Activated T-cell treated with anti-CD3 and anti-CD28 coated beads, Interleukin-2, amount 50 U/mL, for 4 hours (primary cell): ENCODE measurements around the gene DHX57. TPM values are rescaled to one million over a fixed set of nuclear protein-coding genes. Genes with fewer than 3 reads are reported as not detected.

Experiments used
- ATAC-seq, 2 donors: fragments of 200-7000 bp; cut with Tn5 transposase; one replicate each; pipeline ENCODE4 v1.10.0; 2021
- DNase-seq: peaks from one replicate; pipeline ENCODE4 v3.0.0-alpha.2; 2020
- H3K27me3 Mint-ChIP-seq: one replicate; pipeline ENCODE4 v1.8.0; 2021; ENCODE audit warnings: low read depth, mixed read lengths
- H3K36me3 Mint-ChIP-seq: one replicate; pipeline ENCODE4 v1.8.0; 2022; ENCODE audit warnings: mixed read lengths; ENCODE audit not compliant: insufficient read depth
- H3K4me1 Mint-ChIP-seq: one replicate; pipeline ENCODE4 v1.8.0; 2021; ENCODE audit warnings: low read depth, mixed read lengths
- H3K4me3 Mint-ChIP-seq: one replicate; pipeline ENCODE4 v1.8.0; 2021; ENCODE audit warnings: mild to moderate bottlenecking, moderate library complexity, mixed read lengths
- H3K9me3 Mint-ChIP-seq: one replicate; pipeline ENCODE4 v1.8.0; 2021; ENCODE audit warnings: mixed read lengths
- total RNA-seq, 3 donors: library from RNA; stranded (reverse); gene quantifications; one replicate each; pipeline ENCODE4 v1.2.1, GENCODE V29; 2021

The DHX57 gene
- total RNA-seq, 3 donors from 2014 or later = 20.2 to 21.6 (median 21.3) TPM

DNA sequence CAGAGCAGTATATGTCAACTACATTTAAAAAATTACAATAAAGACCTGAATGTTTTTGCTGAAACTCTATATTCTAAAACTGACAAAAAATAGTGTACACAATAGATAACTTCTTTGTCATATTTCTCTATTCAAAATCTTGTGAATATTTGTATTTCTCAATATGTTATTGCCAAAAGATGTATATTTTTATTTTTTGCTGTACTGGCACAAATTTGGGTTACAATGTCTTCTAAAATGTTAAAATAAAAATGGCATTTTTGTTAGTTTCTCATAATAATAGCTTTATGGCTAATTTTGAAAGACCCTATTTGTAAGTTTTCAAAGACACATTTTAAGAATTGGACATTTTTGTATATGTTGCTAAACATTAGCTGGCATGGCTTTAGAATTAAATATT lies 13.3 kb upstream of the DHX57 start:
- Mint-ChIP-seq H3K36me3 (no peaks in the 10 kb centered on the region), H3K27me3 (no peaks in the 10 kb centered on the region), H3K9me3 (no peaks in the 10 kb centered on the region), H3K4me3 (no peak overlapping the region), H3K4me1 (no peaks in the 10 kb centered on the region)
- DNase-seq (no peak), ATAC-seq (no peak)

DNA sequence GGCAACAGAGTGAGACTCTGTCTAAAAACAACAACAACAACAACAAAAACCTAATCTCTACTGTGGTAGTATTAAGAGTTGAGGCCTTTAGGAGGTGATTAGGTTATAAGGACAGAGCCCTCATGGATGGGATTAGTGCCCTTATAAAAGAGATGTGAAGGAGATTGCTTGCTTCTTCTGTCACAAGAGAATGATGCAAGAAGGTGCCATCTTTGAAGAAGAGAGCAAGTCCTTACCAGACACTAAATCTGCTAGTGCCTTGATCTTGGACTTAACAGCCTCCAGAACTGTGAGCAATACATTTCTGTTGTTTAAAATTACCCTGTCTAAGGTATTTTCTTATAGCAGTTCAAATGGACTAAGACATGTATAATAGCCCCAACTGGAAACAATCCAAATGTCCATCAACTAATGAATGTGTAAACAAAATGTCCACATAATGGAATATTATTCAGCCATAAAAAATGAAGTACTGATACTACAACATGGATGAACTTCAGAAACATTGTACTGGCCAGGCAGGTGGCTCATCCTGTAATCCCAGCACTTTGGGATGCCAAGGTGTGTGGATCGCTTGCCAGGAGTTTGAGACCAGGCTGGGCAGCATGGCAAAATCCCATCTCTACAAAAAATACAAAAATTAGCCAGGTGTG lies 12.3 kb upstream of the DHX57 start:
- Mint-ChIP-seq H3K4me3 (no peak overlapping the region), H3K4me1 (no peaks in the 10 kb centered on the region), H3K27me3 (no peaks in the 10 kb centered on the region), H3K9me3 (no peaks in the 10 kb centered on the region), H3K36me3 (peaks cover 1% of the 10 kb centered on the region)
- ATAC-seq = no peak
- no peak for DNase-seq

DNA sequence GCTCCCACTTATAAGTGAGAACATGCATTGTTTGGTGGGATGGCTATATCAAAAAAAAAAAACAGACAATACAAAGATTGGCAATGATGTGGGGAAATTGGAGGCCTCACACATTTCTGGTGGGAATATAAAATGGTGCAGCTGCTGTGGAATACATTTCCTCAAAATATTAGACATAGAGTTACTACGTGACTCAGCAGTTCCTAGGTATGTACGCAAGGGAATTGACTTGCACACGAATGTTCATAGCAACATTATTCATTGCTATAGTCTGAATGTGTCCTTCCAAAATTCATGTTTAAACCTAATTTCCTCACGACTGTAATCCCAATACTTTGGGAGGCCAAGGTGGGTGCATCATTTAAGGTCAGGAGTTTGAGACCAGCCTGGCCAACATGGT lies 11.6 kb upstream of the DHX57 start:
- ATAC-seq (no peak), DNase-seq (no peak)
- no peaks in the 10 kb centered on the region for H3K27me3 Mint-ChIP-seq
- no peaks in the 10 kb centered on the region for H3K4me1 Mint-ChIP-seq
- H3K9me3 Mint-ChIP-seq = no peaks in the 10 kb centered on the region
- no peak overlapping the region for H3K4me3 Mint-ChIP-seq
- peaks cover 3% of the 10 kb centered on the region for H3K36me3 Mint-ChIP-seq

DNA sequence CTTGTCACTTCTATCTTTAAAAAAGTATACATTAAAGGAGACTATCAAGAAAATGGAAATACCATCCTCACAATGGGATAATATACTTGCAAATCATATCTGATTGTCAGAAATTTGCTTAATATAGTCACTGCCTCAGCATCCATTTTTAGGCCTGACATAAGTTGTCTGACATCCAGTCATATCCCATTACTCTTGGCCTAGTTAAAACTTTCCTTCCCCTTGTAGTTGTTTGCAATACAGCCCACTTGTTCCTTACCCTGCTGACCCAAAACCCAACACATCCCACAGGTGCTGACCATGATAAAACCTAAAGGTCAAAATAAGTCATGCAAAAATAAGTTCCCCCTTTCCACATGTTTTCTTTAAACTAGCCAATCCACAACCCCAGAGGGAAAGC lies 10.3 kb upstream of the DHX57 start:
- Mint-ChIP-seq H3K36me3 (peaks cover 5% of the 10 kb centered on the region), H3K9me3 (no peaks in the 10 kb centered on the region), H3K4me1 (no peaks in the 10 kb centered on the region), H3K27me3 (no peaks in the 10 kb centered on the region), H3K4me3 (no peak overlapping the region)
- no peak for ATAC-seq
- no peak for DNase-seq

DNA sequence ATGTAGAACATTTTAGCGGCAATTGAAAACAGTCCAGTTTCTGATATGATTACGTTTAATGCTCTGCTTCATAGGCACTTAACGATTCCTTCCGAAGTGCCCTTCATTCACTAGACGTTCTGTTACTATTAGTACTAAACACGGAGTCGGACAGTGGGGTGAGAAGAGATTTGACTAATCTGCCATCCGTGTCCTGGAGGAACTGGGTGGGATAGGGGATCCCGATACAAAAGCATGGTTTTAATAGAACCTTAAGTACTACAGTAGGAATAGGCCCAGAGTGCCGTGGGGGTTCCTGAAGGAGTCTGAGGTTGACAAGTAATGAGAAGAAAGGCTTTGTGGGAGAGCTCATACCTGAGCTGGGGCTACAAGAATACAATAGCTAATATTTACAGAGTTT lies 673 bp upstream of the DHX57 start:
- Mint-ChIP-seq H3K4me3 (peak overlapping the region; percentile 96), H3K36me3 (peaks cover 13% of the 10 kb centered on the region), H3K27me3 (no peaks in the 10 kb centered on the region), H3K4me1 (peaks cover 26% of the 10 kb centered on the region), H3K9me3 (peaks cover 10% of the 10 kb centered on the region)
- no peak for DNase-seq
- no peak for ATAC-seq

DNA sequence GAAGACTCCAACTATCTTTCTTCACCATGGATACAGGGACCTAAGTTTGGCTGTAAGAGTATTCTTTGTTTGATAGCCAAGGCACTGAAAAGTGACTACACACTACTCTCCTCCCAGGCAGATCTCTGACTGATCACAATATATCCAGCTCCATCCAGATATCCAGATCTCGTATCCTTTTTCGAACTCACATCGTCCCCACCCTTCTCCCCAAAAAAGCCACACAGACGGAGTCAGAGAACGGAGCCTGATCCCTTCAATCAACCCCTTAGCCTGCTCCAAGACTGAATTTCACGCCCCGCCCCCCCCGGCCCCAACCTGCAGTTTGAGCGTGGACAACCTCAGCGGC lies 533 bp downstream of the DHX57 start:
- peak overlapping the region; percentile 96 for H3K4me3 Mint-ChIP-seq
- H3K36me3 Mint-ChIP-seq = peaks cover 13% of the 10 kb centered on the region
- ATAC-seq (no peak), DNase-seq (no peak)
- peaks cover 26% of the 10 kb centered on the region for H3K4me1 Mint-ChIP-seq
- H3K9me3 Mint-ChIP-seq = peaks cover 15% of the 10 kb centered on the region
- no peaks in the 10 kb centered on the region for H3K27me3 Mint-ChIP-seq

DNA sequence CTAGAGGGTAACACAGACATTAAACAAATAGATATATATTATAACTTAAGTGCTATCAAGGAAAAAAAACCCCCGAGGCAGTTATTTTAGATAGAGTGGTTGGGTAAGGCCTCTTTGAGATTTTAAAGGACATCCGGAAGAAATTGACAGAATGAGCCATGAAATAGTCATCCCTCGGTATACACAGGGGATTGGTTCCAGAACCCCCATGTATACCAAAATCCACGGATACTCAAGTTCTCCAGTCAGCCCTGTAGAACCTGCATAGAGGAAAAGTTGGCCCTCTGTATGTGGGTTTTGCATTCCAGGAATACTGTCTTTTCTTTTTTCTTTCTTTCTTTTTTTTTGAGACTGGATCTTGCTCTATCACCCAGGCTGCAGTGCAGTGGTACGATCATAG lies 2.0 kb downstream of the DHX57 start:
- H3K4me1 Mint-ChIP-seq = peaks cover 29% of the 10 kb centered on the region
- peak overlapping the region; percentile 96 for H3K4me3 Mint-ChIP-seq
- H3K9me3 Mint-ChIP-seq = peaks cover 27% of the 10 kb centered on the region
- DNase-seq = no peak
- no peak for ATAC-seq
- H3K27me3 Mint-ChIP-seq = no peaks in the 10 kb centered on the region
- H3K36me3 Mint-ChIP-seq = peaks cover 23% of the 10 kb centered on the region

DNA sequence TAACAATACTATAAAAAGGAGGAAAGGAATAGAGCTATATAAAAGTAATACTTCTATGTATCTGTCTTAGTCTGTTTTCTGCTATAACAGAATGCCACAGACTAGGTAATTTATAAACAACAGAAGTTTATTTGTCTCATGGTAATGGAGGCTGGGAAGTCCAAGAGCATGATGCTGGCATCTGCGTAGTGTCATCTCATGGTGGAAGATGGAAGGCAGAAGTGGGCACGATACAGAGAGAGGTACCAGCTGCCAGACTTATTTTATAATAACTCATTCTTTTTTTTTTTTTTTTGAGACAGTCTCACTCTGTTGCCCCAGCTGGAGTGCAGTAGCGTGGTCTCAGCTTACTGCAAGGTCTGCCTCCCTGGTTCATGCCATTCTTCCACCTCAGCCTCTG lies 4.3 kb downstream of the DHX57 start:
- peaks cover 27% of the 10 kb centered on the region for H3K9me3 Mint-ChIP-seq
- H3K27me3 Mint-ChIP-seq = no peaks in the 10 kb centered on the region
- ATAC-seq = no peak
- H3K36me3 Mint-ChIP-seq = peaks cover 36% of the 10 kb centered on the region
- H3K4me3 Mint-ChIP-seq = no peak overlapping the region
- peaks cover 28% of the 10 kb centered on the region for H3K4me1 Mint-ChIP-seq
- DNase-seq = no peak

DNA sequence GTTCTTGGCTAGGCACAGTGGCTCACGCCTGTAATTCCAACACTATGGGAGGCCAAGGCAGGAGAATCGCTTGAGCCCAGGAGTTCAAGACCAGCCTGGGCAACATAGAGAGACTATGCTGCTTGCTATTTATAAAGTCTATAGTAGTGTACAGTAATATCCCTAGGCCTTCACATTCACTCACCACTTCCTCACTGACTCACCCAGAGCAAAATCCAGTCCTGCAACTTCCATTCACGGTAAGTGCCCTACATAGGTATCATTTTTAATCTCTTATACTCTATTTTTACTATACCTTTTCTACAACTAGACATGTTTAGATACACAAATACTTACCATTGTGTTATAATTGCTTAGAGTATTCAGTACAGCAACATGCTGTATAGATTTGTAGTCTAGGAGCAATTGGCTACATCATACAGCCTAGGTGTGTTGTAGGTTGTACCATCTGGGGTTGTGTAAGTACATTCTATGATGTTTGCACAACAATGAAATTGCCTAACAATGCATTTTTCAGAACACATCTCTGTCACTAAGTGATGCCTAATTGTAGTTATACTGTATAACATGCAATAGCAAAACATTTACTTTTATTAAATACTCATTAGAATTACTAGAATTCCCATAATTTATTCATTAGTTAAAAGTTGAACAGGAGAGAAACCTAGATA lies 8.8 kb downstream of the DHX57 start:
- Mint-ChIP-seq H3K4me1 (peaks cover 4% of the 10 kb centered on the region), H3K4me3 (no peak overlapping the region), H3K36me3 (peaks cover 55% of the 10 kb centered on the region), H3K27me3 (no peaks in the 10 kb centered on the region), H3K9me3 (peaks cover 19% of the 10 kb centered on the region)
- ATAC-seq (no peak), DNase-seq (no peak)

DNA sequence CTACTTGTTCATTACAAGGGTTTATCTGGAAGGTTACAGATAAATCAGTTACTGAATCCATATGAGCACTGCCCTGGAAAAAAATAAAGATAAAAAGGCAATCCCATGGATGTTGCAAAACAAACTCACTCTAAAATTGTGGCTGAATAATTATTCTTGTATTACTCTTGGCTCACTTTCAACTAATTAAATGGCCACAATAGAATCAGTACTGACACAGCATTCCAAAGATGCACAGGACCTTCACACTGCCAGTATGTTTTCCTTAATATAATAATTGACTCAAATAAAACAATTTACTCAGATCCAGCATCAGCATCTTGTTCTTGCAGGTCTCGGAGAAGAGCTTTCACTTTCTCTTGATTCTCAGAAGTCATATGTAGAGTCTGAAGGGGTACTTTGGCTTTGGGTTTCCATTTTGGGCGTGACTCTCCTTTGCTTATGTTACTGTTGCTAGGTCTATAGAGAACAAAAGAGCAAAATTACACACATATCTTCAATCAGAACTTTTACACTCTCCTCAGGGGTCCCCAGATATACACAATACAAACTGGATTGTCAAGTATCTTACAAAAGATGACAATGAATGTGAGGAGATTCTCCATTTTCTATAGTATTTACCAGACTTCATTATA lies 12.6 kb downstream of the DHX57 start:
- ATAC-seq (peak in 1 of 2 donors; percentile 18), DNase-seq (no peak)
- peaks cover 2% of the 10 kb centered on the region for H3K4me1 Mint-ChIP-seq
- H3K4me3 Mint-ChIP-seq = no peak overlapping the region
- H3K36me3 Mint-ChIP-seq = peaks cover 58% of the 10 kb centered on the region
- H3K9me3 Mint-ChIP-seq = no peaks in the 10 kb centered on the region
- no peaks in the 10 kb centered on the region for H3K27me3 Mint-ChIP-seq

DNA sequence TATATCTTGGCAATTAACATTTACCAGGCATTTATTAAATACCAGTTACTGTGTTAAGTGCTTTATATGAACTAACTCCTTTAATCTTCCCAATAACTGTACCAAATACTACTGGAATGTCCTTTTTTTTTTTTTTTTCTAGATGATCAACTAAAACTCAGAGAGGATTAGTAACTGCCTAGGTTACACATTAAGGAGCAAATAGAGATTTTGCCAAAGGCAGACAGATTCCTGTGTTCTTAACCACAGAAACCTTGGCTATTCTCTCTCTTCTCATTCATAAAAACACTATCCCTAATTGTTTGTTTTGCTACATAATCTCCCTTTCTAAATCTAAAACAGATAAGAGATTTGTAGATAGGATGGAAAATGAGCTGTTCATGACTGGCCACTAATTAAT lies 13.3 kb downstream of the DHX57 start:
- H3K4me3 Mint-ChIP-seq = no peak overlapping the region
- no peaks in the 10 kb centered on the region for H3K9me3 Mint-ChIP-seq
- ATAC-seq = no peak
- no peaks in the 10 kb centered on the region for H3K27me3 Mint-ChIP-seq
- H3K36me3 Mint-ChIP-seq = peaks cover 53% of the 10 kb centered on the region
- peaks cover 2% of the 10 kb centered on the region for H3K4me1 Mint-ChIP-seq
- DNase-seq = no peak

DNA sequence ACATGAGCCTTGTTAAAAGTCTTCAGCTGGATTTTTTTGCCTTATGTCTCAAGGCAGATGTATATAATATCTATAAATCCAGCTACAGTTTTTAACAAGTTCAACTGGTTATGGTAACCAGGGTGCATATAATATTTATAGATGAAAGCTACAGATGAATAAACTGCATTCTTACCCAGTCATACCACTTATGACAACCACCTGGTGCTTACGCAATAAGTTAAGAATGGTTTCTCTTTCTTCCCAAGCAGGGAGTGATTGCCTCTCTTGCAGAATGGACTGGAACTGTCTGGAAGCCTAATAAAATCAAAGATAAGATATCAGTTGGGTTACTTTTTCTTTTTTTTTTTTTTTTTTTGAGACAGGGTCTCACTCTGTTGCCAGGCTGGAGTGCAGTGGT lies 19.6 kb downstream of the DHX57 start:
- ATAC-seq = no peak
- DNase-seq = no peak
- Mint-ChIP-seq H3K9me3 (no peaks in the 10 kb centered on the region), H3K4me3 (no peak overlapping the region), H3K27me3 (no peaks in the 10 kb centered on the region), H3K4me1 (no peaks in the 10 kb centered on the region), H3K36me3 (peaks cover 34% of the 10 kb centered on the region)

DNA sequence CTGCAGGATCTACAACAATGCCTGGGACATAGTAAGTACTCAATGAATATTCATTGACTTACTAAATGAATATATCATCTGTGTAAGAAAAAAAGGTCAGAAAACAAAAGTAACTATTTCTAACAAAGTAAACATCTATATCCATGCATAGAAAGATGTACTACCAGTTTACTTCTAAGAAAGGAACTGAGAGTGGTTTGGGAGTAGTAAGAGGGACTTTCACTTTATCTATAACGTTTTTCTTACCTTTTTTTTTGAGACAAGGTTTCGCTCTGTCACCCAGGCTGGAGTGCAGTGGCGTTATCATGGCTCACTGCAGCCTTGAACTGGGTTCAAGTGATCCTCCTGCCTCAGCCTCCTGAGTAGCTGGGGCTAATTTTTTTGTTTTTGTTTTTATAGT lies 25.7 kb downstream of the DHX57 start:
- no peak for DNase-seq
- Mint-ChIP-seq H3K4me1 (no peaks in the 10 kb centered on the region), H3K27me3 (no peaks in the 10 kb centered on the region), H3K9me3 (no peaks in the 10 kb centered on the region), H3K36me3 (peaks cover 44% of the 10 kb centered on the region), H3K4me3 (no peak overlapping the region)
- ATAC-seq = no peak

DNA sequence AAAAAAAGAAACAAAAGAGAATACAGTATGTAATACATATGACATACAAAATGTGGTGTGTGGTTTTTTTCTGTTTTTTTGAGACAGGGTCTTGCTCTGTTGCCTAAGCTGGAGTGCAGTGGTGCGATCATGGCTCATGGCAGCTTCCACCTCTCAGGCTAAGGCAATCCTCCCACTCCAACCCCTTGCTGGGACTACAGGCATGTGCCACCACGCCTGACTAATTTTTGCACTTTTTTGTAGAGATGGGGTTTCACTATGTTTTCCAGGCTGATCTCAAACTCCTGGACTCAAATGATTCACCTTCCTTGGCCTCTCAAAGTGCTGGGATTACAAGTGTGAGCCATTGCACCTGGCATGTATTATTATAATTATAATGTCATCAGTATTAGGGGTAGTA lies 38.9 kb downstream of the DHX57 start:
- Mint-ChIP-seq H3K4me3 (no peak overlapping the region), H3K4me1 (peaks cover 2% of the 10 kb centered on the region), H3K9me3 (no peaks in the 10 kb centered on the region), H3K27me3 (no peaks in the 10 kb centered on the region), H3K36me3 (peaks cover 21% of the 10 kb centered on the region)
- DNase-seq = no peak
- no peak for ATAC-seq

DNA sequence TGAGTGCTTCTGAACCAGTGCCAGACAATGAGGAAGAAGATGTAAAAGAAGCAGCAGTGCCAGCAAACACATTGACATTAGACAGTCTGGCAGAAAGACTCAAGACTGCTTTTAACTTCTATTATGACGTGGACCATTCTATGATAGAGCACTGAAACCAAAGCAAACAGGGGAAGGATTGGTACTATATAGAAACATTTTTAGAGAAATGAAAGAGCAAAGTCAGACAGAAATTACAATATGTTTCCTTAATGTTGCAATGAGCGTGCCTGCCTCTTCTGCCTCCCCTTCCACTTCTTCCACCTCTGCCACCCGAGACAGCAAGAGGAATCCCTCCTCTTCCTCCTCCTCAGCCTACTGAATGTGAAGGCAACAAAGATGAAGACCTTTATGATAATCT lies 39.7 kb downstream of the DHX57 start:
- H3K4me3 Mint-ChIP-seq = no peak overlapping the region
- H3K36me3 Mint-ChIP-seq = peaks cover 15% of the 10 kb centered on the region
- ATAC-seq (no peak), DNase-seq (no peak)
- peaks cover 2% of the 10 kb centered on the region for H3K4me1 Mint-ChIP-seq
- H3K27me3 Mint-ChIP-seq = no peaks in the 10 kb centered on the region
- H3K9me3 Mint-ChIP-seq = no peaks in the 10 kb centered on the region
